Endothelial cell of umbilical vein (primary cell): ENCODE results near the gene MOB3B. TPM values are rescaled to one million over a fixed set of nuclear protein-coding genes. Genes with fewer than 3 reads are reported as not detected.

Experiments used
- BruUV-seq: library from RNA; stranded (reverse); fragments of 400-500 nt; replicated peaks from 2 replicates; lab custom pipeline; 2021; lab: Mats Ljungman, UMichigan
- CTCF ChIA-PET: fragments of 300-600, 350-600 bp; sonication (Branson Sonifier 250); formaldehyde crosslinking; loops from one replicate; lab custom pipeline; 2021; ENCODE audit warnings: antibody characterized with exemption, inconsistent platforms; lab: Charles Lee
- POLR2A ChIA-PET: fragments of 300-600, 350-600 bp; sonication (Branson Sonifier 250); formaldehyde crosslinking; loops from one replicate; lab custom pipeline; 2021; ENCODE audit warnings: antibody characterized with exemption, inconsistent platforms; lab: Charles Lee
- DNase-seq: peaks from one replicate; pipeline ENCODE4 v3.0.0-alpha.2; 2011; ENCODE audit warnings: low read depth, low spot score
- FAIRE-seq: peaks from 2 replicates; lab custom pipeline; 2011; peaks lifted over from hg19 to GRCh38; lab: Jason Lieb, UNC
- H2AFZ ChIP-seq: 2 replicates; pipeline ENCODE4 v1.6.0; 2012; ENCODE audit warnings: low read depth, low read length, control low read depth, inconsistent platforms
- H3K27ac ChIP-seq: 2 replicates; pipeline ENCODE4 v1.5.1; 2011; ENCODE audit warnings: low read depth, mild to moderate bottlenecking, control low read depth, low read length, moderate library complexity; ENCODE audit not compliant: insufficient read depth
- H3K27me3 ChIP-seq, 2 experiments: 2 replicates each; pipeline versions ENCODE4 v1.6.0 to v1.6.1; 2011; ENCODE audit warnings: low read length in 2 of 2, mixed read lengths in 1 of 2; ENCODE audit not compliant: control insufficient read depth in 2 of 2, insufficient read depth in 2 of 2
- H3K36me3 ChIP-seq, 2 experiments: 2 replicates in 1 of 2; 3 replicates in 1 of 2; pipeline ENCODE4 v1.5.1; 2011; ENCODE audit warnings: low read length in 2 of 2, mild to moderate bottlenecking in 1 of 2, moderate library complexity in 1 of 2; ENCODE audit not compliant: control insufficient read depth in 2 of 2, insufficient read depth in 2 of 2; ENCODE audit errors: extremely low read depth in 1 of 2
- H3K4me1 ChIP-seq: 3 replicates; pipeline ENCODE4 v1.5.1; 2011; ENCODE audit warnings: mild to moderate bottlenecking, low read length; ENCODE audit not compliant: control insufficient read depth, insufficient read depth; ENCODE audit errors: extremely low read depth
- H3K4me2 ChIP-seq: 2 replicates; pipeline ENCODE4 v1.6.1; 2011; ENCODE audit warnings: low read length, control low read depth, mixed read lengths; ENCODE audit not compliant: insufficient read depth
- H3K4me3 ChIP-seq, 3 experiments: fragments of 200-600 bp in 1 of 3; sonication (generic), shearing (Covaris generic) in 1 of 3; replicated peaks in 1 of 3; 2 replicates each; pipeline ENCODE4 v1.5.1; 2011 to 2016; ENCODE audit warnings: control low read depth in 3 of 3, low read length in 3 of 3, mild to moderate bottlenecking in 2 of 3, inconsistent platforms in 1 of 3, low read depth in 1 of 3, moderate library complexity in 1 of 3; ENCODE audit not compliant: insufficient read depth in 1 of 3
- H3K79me2 ChIP-seq: 2 replicates; pipeline ENCODE4 v1.6.0; 2012; ENCODE audit warnings: low read length, inconsistent platforms; ENCODE audit not compliant: control insufficient read depth, insufficient read depth
- H3K9ac ChIP-seq: replicated peaks from 2 replicates; pipeline ENCODE3; 2011; ENCODE audit warnings: low read length, control low read depth; ENCODE audit not compliant: insufficient read depth; ENCODE audit errors: extremely low read depth
- H3K9me1 ChIP-seq: replicated peaks from 3 replicates; pipeline ENCODE4 v1.6.0; 2011; ENCODE audit warnings: mild to moderate bottlenecking, low read length; ENCODE audit not compliant: control insufficient read depth, insufficient read depth; ENCODE audit errors: extremely low read depth
- H3K9me3 ChIP-seq: replicated peaks from 2 replicates; pipeline ENCODE4 v1.5.1; 2012; ENCODE audit warnings: low read length, inconsistent platforms; ENCODE audit not compliant: control insufficient read depth, insufficient read depth
- H4K20me1 ChIP-seq: replicated peaks from 2 replicates; pipeline ENCODE3; 2011; ENCODE audit warnings: mild to moderate bottlenecking, low read length; ENCODE audit not compliant: control insufficient read depth, insufficient read depth; ENCODE audit errors: extremely low read depth
- EZH2 ChIP-seq: IDR thresholded peaks from 2 replicates; pipeline ENCODE4 v1.6.1; 2012; ENCODE audit warnings: borderline replicate concordance, low read depth, mild to moderate bottlenecking, moderate library complexity, low read length, inconsistent platforms; ENCODE audit not compliant: severe bottlenecking
- FOS ChIP-seq: IDR thresholded peaks from 2 replicates; pipeline ENCODE4 v1.6.1; 2011; ENCODE audit warnings: mild to moderate bottlenecking, low read length, moderate library complexity, borderline replicate concordance; ENCODE audit not compliant: insufficient read depth
- GATA2 ChIP-seq: IDR thresholded peaks from 2 replicates; pipeline ENCODE4 v1.7.0; 2011; ENCODE audit warnings: low read depth, mild to moderate bottlenecking, moderate library complexity, mixed read lengths, low read length; ENCODE audit not compliant: insufficient read length, insufficient read depth
- JUN ChIP-seq: IDR thresholded peaks from 2 replicates; pipeline ENCODE4 v1.6.1; 2011; ENCODE audit warnings: borderline replicate concordance, low read depth; ENCODE audit not compliant: insufficient read length, insufficient read depth
- MYC ChIP-seq: IDR thresholded peaks from one replicate; pipeline ENCODE4 v1.6.1; 2011; ENCODE audit warnings: mild to moderate bottlenecking, low read depth, low read length
- POLR2A ChIP-seq: IDR thresholded peaks from 2 replicates; pipeline ENCODE4 v1.6.1; 2012; ENCODE audit warnings: low read depth, mild to moderate bottlenecking, control low read depth, low read length
- POLR2AphosphoS5 ChIP-seq: IDR thresholded peaks from 2 replicates; pipeline ENCODE4 v1.6.1; 2012; ENCODE audit warnings: low read depth, mild to moderate bottlenecking, control low read depth, low read length, moderate library complexity; ENCODE audit not compliant: insufficient read depth
- dilution Hi-C: fragments of 300-500 bp; cut with MboI; formaldehyde crosslinking; loops from one replicate; pipeline ENCODE4 v1.15.0; 2019; ENCODE audit warnings: low sequenced_read_pairs; ENCODE audit not compliant: extremely low pct_ligation_motif_present
- intact Hi-C: fragments of 100-400 bp; cut with micrococcal nuclease; formaldehyde crosslinking; loops from one replicate; pipeline ENCODE4 v1.10.0; 2022
- polyA plus RNA-seq, 4 experiments: library from polyadenylated mRNA; depleted of rRNA in 3 of 4; stranded (reverse) in 3 of 4; unstranded in 1 of 4; fragments of >200 nt; gene quantifications; 2 replicates each; pipeline versions ENCODE4 v1.2.1 to v1.2.3, GENCODE V29; 2011 to 2012; ENCODE audit warnings: missing spikeins in 1 of 4
- total RNA-seq: library from RNA; stranded (reverse); gene quantifications from 2 replicates; pipeline ENCODE4 v1.2.3, GENCODE V29; 2021
- TF ChIP-seq, protein P1 (sequence below): IDR thresholded peaks from 2 replicates; pipeline ENCODE4 v1.6.1; 2011; ENCODE audit not compliant: insufficient read depth, insufficient read length
- TF ChIP-seq, protein P2 (sequence below), 2 donors: IDR thresholded peaks; 1 replicate in 1 of 2; 2 replicates in 1 of 2; pipeline ENCODE4 v1.5.1; 2011; ENCODE audit warnings: low read length in 2 of 2, mild to moderate bottlenecking in 2 of 2, moderate library complexity in 2 of 2, control low read depth in 1 of 2, inconsistent platforms in 1 of 2, low read depth in 1 of 2; ENCODE audit not compliant: insufficient read depth in 1 of 2; ENCODE audit errors: extremely low read depth in 1 of 2

Gene MOB3B
- total and polyA plus RNA-seq, 2 donors (not counting 3 experiments of a cell fraction or from before 2014, with no cell fraction given), result 0.03 TPM; not detected in 1

DNA sequence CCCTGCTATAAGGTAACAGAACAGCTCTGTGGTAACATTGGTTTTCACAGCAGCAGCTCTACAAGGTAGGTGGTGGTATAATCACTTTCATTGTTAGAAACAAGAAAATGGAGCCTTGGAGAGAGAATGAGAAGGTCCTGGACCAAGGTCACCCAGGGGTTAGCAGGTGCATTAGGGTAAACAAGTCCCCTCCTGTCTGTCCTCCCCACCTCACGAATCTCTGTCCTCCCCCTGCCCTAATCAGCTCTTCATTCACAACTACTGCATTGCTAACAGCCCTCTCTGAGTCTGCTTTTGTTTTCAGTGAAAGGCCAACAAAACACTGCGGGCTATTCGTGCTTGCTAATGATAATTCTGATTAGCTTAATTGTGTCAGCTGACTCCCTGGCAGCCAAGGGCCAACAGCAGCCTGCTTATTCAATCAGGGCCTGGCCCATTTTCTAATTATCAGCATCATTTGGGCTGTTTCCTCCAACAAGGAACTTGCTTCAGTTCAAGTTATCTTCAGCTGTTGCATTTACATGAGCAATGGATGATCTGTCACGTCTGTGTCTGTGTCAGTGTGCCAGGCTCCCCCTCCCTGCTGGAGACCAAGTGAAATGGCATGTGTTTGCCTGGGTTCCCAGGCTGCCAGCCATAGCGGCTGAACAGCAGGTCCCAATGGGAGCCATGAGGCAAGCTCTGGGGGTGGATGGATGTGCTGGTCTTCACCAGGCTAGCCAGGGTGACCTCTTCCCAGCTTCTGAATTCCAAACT lies 176.0 kb downstream of the MOB3B start:
- dilution Hi-C loops, result no loop called here

More for the DNA sequence above, 176.0 kb downstream of the MOB3B start:
- no peaks in the 10 kb centered on the region for H3K4me1 ChIP-seq
- H3K9ac ChIP-seq, result no peak overlapping the region
- intact Hi-C loops, result no loop called here
- ChIA-PET POLR2A (interaction anchor here (0.5 kb wide), 1 partner anchor 63 kb away, joined by 6 read pairs; no protein-coding TSS in a partner anchor), CTCF (no interaction called here)
- DNase-seq (no peak), FAIRE-seq (no peak)
- no peaks in the 10 kb centered on the region for H3K9me1 ChIP-seq
- no peaks in the 10 kb centered on the region for H3K9me3 ChIP-seq
- no peak overlapping the region for H2AFZ ChIP-seq
- H3K36me3 ChIP-seq, result no peaks in the 10 kb centered on the region
- H3K79me2 ChIP-seq, result no peaks in the 10 kb centered on the region
- no peaks in the 10 kb centered on the region for H4K20me1 ChIP-seq
- no peak overlapping the region for H3K4me2 ChIP-seq
- H3K27me3 ChIP-seq, result no peaks in the 10 kb centered on the region
- TF ChIP-seq POLR2AphosphoS5 (no peak), POLR2A (no peak), FOS (no peak), GATA2 (no peak), JUN (no peak), EZH2 (no peak), MYC (no peak)
- TF ChIP-seq, protein P1, sequence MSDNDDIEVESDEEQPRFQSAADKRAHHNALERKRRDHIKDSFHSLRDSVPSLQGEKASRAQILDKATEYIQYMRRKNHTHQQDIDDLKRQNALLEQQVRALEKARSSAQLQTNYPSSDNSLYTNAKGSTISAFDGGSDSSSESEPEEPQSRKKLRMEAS, result no peak
- TF ChIP-seq, protein P2, sequence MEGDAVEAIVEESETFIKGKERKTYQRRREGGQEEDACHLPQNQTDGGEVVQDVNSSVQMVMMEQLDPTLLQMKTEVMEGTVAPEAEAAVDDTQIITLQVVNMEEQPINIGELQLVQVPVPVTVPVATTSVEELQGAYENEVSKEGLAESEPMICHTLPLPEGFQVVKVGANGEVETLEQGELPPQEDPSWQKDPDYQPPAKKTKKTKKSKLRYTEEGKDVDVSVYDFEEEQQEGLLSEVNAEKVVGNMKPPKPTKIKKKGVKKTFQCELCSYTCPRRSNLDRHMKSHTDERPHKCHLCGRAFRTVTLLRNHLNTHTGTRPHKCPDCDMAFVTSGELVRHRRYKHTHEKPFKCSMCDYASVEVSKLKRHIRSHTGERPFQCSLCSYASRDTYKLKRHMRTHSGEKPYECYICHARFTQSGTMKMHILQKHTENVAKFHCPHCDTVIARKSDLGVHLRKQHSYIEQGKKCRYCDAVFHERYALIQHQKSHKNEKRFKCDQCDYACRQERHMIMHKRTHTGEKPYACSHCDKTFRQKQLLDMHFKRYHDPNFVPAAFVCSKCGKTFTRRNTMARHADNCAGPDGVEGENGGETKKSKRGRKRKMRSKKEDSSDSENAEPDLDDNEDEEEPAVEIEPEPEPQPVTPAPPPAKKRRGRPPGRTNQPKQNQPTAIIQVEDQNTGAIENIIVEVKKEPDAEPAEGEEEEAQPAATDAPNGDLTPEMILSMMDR (IDR thresholded peaks at IDR 0.05; ENCODE audit: extremely low read depth in 1 of 2, insufficient read depth in 1 of 2, low read depth in 1 of 2, low read length in 2 of 2), result no peak
- BruUV-seq, result no TSS peak
- H3K4me3 ChIP-seq, result no peak overlapping the region
- no peak overlapping the region for H3K27ac ChIP-seq
